SK-N-SH (cell line): ENCODE results near the gene RAB26.

Source experiments
- GABPA ChIP-seq: IDR thresholded peaks from 2 replicates; pipeline ENCODE4 v1.4.0; 2012; ENCODE audit warnings: low read depth, mild to moderate bottlenecking
- GATA2 ChIP-seq: sonication (generic); formaldehyde crosslinking; IDR thresholded peaks from 2 replicates; pipeline ENCODE4 v1.5.0; 2020; ENCODE audit warnings: mild to moderate bottlenecking, missing genetic modification reagents
- MAX ChIP-seq: IDR thresholded peaks from 2 replicates; pipeline ENCODE4 v1.4.0; 2012; ENCODE audit warnings: low read depth
- MXI1 ChIP-seq: IDR thresholded peaks from 2 replicates; pipeline ENCODE4 v1.6.1; 2012; ENCODE audit warnings: mild to moderate bottlenecking, low read depth, low read length, improper control_type of control experiment
- POLR2AphosphoS5 ChIP-seq: IDR thresholded peaks from 2 replicates; pipeline ENCODE4 v1.6.1; 2012; ENCODE audit warnings: low read depth, low read length
- RAD21 ChIP-seq: IDR thresholded peaks from 2 replicates; pipeline ENCODE4 v1.6.1; 2012; ENCODE audit warnings: mild to moderate bottlenecking, low read length
- REST ChIP-seq: IDR thresholded peaks from 2 replicates; pipeline ENCODE4 v1.6.1; 2012; ENCODE audit warnings: mild to moderate bottlenecking, low read depth, low read length, moderate library complexity
- TEAD4 ChIP-seq: IDR thresholded peaks from 2 replicates; pipeline ENCODE4 v1.4.0; 2012; ENCODE audit warnings: mild to moderate bottlenecking, borderline replicate concordance; ENCODE audit not compliant: insufficient read depth
- YY1 ChIP-seq: IDR thresholded peaks from 2 replicates; pipeline ENCODE4 v1.4.0; 2012; ENCODE audit warnings: low read depth, mild to moderate bottlenecking
- TF ChIP-seq, protein P1 (sequence below): fragments of 200-600 bp; sonication (generic); IDR thresholded peaks from 2 replicates; pipeline ENCODE4 v1.6.1; 2017; ENCODE audit warnings: antibody characterized with exemption, mild to moderate bottlenecking, moderate library complexity

DNA sequence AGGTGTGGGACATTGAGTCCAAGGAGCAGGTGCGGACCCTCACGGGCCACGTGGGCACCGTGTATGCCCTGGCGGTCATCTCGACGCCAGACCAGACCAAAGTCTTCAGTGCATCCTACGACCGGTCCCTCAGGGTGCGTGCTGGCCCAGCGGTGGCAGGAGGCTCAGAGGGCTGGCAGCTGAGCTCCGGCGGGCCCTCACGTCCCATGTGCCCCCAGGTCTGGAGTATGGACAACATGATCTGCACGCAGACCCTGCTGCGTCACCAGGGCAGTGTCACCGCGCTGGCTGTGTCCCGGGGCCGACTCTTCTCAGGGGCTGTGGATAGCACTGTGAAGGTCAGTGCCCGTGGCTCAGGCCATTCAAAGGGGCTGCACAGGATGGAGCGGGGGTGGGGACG is 27.6 kb downstream of the RAB26 start:
- TF ChIP-seq, protein P1, sequence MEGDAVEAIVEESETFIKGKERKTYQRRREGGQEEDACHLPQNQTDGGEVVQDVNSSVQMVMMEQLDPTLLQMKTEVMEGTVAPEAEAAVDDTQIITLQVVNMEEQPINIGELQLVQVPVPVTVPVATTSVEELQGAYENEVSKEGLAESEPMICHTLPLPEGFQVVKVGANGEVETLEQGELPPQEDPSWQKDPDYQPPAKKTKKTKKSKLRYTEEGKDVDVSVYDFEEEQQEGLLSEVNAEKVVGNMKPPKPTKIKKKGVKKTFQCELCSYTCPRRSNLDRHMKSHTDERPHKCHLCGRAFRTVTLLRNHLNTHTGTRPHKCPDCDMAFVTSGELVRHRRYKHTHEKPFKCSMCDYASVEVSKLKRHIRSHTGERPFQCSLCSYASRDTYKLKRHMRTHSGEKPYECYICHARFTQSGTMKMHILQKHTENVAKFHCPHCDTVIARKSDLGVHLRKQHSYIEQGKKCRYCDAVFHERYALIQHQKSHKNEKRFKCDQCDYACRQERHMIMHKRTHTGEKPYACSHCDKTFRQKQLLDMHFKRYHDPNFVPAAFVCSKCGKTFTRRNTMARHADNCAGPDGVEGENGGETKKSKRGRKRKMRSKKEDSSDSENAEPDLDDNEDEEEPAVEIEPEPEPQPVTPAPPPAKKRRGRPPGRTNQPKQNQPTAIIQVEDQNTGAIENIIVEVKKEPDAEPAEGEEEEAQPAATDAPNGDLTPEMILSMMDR, result no peak
- TF ChIP-seq MXI1 (no peak), POLR2AphosphoS5 (no peak), GABPA (no peak), YY1 (no peak), MAX (no peak), TEAD4 (no peak), REST (no peak), GATA2 (CRISPR knock-in tag) (no peak), RAD21 (no peak)
